Activated CD4-positive, alpha-beta T cell treated with anti-CD3 and anti-CD28 coated beads, Interleukin-2, amount 50 U/mL, for 24 hours (primary cell): ENCODE measurements around the gene SYPL1.
"Not testable (repeated sequence)": the region's sequence is repeated elsewhere in the genome, so short reads cannot be mapped to it uniquely, and the experiment has no call there.

ENCODE experiments used
- DNase-seq, 2 donors: peaks; one replicate each; pipeline ENCODE4 v3.0.0-alpha.2; 2020; ENCODE audit warnings: low read depth in 1 of 2, low spot score in 1 of 2

Gene SYPL1

DNA sequence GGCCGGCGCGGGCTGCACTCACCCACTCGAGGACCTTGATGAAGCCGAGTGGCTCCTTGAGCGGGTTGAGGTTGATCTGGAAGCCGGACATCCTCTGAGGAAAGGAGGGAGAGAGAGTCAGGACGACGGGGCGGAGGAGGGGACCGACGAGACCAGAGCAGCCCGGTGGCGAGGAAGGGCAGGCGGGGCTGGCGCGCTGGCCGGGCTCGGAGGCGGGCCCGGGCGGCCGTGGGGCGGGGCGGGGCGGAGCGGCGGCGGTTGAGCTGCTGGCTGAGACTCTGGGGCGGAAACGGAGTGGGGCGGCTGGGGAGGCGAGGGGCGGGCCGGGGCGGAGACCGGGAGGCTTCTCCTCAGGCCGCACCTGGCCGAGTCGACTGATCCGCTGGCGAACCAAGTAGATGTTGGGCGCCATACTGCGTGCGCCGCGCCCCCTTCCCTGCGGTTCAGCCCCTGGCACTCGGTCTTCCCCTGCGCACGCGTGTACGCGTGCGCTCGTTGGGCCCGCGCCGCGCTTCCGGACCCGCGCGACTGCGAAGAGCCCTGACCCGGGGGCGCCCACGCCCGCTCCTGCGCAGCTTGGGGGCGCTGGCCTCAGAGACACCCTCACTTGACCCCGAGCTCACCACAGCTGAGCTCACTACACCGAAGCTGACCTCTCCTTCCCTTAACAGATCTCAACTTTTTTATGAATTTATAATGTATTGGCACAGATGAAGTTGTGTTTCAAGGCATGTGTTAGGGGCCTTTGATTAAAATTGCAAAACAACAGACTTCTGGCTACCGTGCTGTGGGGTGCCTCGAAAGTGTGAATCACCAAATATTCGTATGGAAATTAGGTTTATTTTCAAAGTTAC is at the start of gene SYPL1:
Gene SYPL1, minus strand, starts transcription at position 195 of the 854 bp plus-strand sequence. Its CDS starts 104 bp downstream, at position 91.
- DNase-seq = peak; percentile 84 to 85

DNA sequence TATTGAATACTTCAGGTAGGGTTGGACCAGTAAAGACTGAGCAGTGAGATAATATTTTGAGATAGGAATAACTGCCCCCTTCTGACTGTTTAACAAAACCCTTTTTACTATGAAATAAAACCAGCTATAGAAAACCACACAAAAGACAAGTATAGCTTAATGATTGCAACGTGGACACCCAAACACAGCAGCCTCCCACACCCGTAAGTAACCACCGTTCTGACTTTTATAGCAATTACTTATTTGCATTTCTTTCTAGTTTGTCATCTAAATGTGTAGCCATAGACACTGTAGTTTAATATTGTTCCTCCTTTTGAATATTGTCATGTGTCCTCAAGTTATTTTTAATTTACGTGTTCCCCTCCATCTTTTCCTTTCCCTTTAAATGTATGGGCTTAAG is 42.9 kb upstream of the SYPL1 start:
- no peak for DNase-seq

GRCh38 chr7:106153891-106154449 is 41.9 kb upstream of the SYPL1 start:
- peak; percentile 45 to 65 for DNase-seq

GRCh38 chr7:106152313-106152665 is 40.2 kb upstream of the SYPL1 start:
- DNase-seq = no peak

GRCh38 chr7:106151459-106152312 is 39.6 kb upstream of the SYPL1 start:
- no peak for DNase-seq

DNA sequence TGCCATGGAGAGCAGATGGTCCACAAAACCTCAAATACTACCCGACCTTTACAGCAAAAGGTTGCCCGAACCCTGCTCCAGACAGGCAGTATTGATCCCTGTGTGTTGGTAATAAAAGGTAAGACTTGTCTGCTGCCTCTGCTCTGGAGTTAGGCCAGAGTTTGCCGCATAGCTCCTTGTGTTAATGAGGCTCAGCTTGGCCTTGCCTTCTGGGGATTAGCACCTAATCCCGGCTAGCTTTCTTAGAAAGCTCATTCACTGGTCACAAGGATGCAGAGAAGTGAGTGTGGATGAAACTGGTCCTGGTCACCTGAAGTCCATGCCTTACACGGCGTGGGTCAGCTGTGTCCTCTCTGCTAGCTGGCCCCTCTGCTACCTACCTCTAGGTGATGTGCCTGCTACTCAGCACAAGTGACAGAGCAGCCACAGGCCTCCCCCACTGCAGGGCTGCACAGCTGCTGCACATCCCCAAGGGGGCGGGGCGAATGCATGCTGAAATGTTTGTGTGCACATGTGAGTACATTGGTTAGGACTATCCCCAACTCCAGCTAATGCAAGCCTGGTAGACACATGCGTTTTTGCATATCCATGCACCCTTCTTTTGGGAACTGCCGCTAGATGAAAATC is 31.7 kb upstream of the SYPL1 start:
- no peak for DNase-seq

DNA sequence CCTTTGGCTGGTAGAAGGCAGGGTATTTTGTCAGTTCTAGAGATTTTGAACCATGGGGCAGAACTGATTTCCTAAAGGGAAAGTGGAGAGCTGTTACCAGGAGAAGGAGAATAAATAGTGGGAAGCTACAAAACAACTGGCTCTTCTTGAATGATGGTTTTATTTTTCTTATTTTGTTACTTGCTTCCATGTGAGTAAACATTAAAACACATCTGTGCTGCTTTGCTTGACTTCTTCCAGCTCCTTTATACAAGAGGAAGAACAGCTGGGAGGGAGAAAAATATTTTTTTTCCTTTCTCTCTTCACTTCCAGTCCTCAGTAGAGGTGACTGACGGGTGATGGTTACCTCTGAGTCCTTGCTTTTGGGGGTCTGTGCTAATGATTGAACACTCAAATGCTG is 30.0 kb upstream of the SYPL1 start:
- DNase-seq = no peak

- DNase-seq = no peak
Observed at GRCh38 chr7:106140406-106141173, 28.5 kb upstream of the SYPL1 start.

- no peak for DNase-seq
Observed at GRCh38 chr7:106139265-106140251, 27.4 kb upstream of the SYPL1 start.

DNA sequence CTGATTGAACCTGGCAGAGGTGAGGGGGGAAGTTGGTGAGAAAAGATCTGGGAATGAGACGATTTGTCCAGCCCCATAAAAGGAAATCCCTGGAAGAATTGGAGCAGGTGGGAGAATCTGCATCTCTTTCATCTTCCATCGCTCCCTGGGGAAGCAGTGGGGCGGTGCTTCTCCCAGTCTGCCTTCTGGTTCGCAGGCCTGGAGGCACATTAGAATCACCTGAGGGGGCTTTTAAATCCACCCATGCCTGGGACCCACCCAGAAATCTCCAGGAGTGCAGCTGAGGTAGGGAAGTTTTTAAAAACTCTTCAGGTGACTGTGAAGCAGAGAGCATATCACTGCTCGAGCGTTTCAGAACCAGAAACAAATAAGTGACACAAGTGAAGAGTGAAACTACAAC is 26.7 kb upstream of the SYPL1 start:
- DNase-seq = no peak

- not testable (repeated sequence) for DNase-seq
Observed at GRCh38 chr7:106138181-106138580, 26.1 kb upstream of the SYPL1 start.

- DNase-seq = no peak
Observed at GRCh38 chr7:106134241-106134640, 22.1 kb upstream of the SYPL1 start.

- DNase-seq = no peak
Observed at GRCh38 chr7:106129291-106129690, 17.2 kb upstream of the SYPL1 start.

DNA sequence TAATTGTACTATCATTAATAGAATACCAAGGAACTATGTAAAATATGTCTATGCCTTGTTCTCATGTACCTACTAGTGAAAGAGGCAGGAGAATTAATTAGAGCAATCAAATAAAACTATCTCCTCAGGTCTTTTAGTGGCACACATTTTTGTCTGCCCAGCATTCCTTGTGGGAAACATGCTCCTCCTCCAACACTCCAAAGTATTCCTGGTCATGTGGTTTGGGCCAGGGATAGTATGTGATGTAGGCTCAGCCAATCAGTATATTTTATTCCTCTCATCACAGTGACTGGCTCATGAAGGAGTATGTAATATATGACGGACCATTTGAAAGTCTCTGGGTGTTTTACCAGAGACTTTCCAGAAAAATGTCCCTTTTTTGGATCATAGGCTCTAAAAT is 16.7 kb upstream of the SYPL1 start:
- no peak for DNase-seq

DNA sequence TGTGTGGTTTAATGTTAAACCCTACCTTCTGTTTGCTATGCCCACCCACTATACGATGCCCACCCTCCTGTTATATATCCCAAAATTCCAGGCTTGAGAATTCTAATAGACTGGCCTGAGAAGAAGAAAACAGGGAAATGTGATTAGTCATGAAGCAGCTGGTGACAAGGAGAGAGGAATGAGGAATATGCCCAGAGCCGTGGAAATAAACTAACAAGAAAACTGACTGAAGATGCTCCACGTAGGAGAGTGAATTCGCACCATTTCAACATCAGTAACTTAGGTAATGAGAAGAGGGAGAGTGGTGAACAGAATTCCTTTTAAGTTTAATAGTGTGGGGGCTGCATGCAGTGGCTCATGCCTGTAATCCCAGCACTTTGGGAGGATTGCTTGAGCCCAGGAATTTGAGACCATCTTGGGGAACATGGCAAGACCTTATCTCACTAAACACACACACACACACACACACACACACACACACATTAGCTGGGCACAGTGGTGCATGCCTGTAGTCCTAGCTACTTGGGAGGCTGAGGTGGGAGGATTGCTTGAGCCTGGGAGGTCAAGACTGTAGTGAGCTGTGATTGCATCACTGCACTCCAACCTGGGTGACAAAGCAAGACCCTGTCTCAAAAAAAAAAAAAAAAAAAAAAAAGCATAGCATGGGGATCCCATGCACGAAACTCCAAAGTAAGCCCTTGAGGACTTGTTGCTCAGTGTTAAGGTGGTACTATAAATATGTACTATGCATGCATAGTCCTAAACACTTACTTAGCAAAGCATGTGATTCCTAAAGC is 16.1 kb upstream of the SYPL1 start:
- no peak for DNase-seq

GRCh38 chr7:106126170-106126938 is 14.2 kb upstream of the SYPL1 start:
- DNase-seq = peak in 1 of 2 donors; percentile 51

GRCh38 chr7:106125417-106125816 is 13.3 kb upstream of the SYPL1 start:
- no peak for DNase-seq

GRCh38 chr7:106124186-106124585 is 12.1 kb upstream of the SYPL1 start:
- DNase-seq = no peak
